ENCODE data around the gene COL10A1.

Gene COL10A1

DNA sequence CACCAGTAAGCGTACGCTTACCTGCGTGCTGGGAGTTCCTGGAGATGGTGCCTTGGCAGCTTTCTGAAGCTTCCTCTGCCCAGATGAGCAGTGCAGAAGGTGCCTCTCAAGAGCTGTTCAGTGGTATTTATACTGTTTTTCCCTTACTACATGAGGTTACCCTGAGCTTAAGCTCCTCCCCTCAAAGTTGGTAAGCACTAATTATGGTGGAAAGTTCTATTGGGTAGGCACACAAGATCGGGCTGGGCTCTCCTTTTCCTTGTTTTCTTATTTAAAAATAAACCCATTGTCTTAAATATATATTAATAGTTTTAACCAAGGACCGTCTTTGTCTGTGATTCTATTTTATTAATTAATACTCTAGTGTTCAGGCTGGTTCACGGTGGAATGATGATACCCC lies at the start of gene COL10A1:
Gene COL10A1, minus strand, starts transcription at position 101 of the 400 bp plus-strand sequence. CDS start 640 bp downstream, outside the sequence.
- no peak for DNase-seq (ENCODE audit: low spot score)

DNA sequence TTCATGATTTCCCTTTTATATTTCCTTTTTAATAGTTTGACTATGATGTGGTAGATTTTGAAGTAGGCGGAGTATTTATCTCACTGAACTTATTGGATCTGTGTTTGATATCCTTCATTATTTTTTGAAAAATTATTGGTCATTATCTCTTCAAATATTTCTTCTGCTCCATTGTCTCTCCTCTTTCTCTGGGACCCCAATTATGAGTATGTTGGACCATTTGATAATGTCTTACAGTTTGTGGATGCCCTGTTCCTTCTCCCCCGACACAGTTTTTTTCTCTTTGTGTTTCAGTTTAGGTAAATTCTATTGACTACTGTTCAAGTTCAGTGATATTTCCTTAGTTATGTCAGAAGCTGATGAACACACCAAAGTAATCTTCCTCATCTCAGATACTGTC lies 49.4 kb upstream of the COL10A1 start:
- DNase-seq (ENCODE audit: low spot score), result no peak

DNA sequence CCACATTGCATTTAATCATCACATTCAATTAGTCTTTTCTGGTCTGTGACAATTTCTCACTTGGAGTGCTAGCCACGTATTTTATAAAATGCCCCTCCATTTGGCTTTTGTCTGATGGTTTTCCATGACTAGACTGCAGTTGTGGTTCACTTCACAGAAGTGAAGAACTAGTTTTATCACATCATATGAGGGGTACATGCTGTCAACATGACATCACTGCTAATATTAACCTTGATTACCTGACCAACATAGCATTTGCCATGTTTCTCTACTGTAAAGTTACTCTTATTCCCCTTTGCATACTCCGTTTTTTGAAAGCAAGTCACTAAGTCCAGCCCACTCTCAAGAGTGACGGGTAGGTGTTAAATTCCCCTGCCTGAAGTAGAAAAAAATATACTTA lies 48.0 kb upstream of the COL10A1 start:
- no peak for DNase-seq (ENCODE audit: low spot score)

DNA sequence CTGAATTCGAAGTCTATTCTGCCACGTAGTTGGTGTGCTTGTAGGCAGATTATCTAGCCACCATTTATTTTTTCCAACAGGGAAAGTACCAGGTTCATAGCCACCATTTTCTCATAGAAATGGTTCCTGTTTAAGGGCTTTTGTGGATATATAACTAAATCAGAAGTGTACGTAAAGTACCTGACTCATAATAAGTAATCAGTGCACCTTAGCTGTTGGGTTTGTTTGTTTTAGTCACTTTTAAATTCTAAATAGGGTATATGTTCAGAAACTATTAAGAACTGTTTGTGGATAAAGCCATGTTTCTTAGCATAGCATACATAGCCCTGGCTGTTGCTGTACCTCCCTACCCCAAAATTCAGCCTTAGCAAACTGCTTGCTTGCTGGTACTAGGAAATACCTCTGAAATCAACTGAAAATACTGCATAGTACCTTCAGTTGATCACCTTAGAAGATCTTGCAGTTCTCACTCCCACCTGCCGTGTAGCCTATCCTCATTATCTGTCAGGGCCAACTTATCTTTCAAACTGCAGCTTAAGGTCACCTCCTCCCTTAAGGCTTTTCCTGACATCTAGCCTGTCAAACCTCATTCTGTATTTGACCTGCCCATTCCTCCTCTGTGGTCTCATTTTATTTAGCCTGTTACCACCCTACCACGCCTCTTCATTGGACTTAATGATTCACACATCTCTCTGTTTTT lies 44.6 kb upstream of the COL10A1 start:
- DNase-seq (ENCODE audit: low spot score), result no peak

DNA sequence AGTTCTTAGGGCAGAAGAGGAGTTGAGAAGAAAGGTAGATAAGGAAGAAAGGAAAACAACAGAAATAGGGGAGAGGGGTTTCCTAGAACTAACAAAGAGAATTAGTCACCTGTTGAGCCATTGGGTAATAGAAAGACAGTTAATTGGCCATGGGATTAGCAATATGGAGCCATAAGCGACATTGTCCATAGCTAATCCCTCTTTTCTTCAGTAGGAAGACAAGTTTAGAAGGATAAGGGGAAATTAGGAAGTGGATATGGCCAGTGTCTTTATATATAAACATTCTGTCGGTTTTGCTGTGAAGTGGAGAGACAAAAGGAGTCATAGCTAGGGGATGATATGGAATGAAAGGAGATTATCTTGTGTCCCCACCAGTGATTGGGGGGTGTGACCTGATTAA lies 43.9 kb upstream of the COL10A1 start:
- DNase-seq (ENCODE audit: low spot score), result no peak

DNA sequence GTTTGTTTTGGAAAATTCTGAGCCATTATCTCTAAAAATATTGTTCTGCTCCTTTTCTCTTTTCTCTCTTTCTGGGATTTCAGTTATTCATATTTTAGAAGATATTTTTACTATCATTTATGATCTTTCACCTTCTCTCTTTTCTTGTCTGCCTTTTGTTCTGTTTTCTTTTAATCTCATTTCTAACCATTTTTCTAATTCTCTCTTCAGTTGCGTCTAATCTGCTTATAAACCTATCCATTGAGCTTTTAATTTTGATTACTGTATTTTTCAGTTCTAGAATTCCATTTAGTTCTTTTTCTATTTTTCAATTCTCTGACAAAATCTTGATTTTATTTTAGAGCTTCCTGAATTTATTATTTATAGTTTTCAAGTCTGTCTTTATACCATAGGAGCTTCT lies 42.2 kb upstream of the COL10A1 start:
- DNase-seq (ENCODE audit: low spot score), result no peak

DNA sequence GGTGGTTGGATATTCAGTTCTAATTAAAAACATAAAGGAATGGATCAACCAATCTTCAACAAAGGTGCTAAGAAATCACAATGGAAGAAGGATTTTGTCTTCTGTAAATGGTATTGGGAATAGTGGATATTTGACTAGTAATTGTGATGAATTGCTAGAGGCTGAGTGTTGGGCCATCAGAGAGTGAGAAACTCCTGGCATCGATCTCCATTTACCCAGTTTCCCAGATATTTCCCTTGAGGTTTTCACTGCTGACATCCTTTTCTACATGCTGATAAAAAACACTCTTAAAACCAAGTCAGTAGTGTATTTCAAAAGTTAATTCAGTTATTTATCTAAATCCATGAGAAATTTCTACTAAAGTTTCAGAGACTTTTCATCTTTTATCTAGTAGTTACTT lies 40.4 kb upstream of the COL10A1 start:
- DNase-seq (ENCODE audit: low spot score), result no peak

DNA sequence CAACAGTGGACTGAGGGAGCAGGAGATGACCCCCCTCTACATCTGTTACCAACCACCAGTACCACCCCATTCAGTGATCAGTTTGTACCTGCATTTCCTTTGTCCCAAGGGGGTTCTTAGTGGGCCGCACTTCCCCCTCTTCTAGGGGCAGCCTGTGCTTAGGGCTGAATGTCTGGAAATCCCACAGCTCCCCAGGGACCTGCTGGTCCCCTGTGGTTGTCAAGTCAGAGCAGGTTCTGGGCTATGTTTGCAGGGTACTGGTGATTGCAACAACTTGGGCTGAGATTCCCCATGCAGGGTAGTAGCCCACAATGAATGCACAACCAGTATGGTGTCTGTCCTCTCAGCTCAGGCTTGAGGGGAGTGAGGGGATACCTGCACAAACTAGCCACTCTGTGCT lies 39.7 kb upstream of the COL10A1 start:
- DNase-seq (ENCODE audit: low spot score), result no peak

DNA sequence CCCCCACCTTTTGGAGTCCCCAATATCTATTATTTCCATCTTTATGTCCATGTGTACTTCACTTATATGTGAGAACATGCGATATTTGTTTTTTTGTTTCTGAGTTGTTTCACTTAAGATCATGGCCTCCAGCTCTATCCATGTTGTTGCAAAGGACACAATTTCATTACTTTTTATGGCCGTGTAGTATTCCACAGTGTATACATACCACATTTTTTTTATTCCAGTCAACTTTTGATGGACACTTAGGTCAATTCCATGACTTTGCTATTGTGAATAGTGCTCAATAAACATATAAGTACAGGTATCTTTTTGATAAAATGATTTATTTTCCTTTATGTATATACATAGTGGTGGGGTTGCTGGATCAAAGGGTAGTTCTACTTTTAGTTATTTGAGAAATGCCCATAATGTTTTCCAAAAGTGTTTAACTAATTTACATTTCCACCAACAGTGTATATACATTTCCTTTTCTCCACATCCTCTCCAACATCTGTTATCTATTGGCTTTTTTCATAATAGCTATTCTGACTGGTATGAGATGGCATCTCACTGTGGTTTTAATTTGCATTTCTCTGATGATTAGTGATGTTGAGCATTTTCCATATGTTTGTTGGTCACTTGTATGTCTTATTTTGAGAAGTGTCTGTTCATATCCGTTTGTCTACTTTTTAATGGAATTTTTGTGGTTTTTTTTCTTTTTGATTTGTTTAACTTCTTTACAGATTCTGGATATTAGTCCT lies 34.0 kb upstream of the COL10A1 start:
- no peak for DNase-seq (ENCODE audit: low spot score)

DNA sequence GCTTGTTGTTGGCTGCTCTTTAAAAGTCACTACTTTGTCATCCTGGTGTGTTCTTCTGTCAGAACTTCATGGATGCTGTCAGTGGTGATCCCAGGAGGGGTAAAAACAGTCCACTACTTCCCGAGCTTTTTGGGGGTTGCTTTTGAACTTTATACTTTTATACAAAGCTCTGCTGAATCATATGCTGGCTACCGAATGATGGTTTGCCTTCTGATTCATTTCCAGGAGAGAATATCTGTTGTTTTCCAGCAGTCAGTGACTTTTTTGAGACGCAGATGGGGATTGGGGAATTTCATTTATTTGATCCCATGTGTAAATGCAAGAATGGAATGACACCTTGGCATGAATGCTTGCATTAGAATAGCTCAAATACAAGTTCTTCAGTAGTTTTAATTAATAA lies 32.7 kb upstream of the COL10A1 start:
- DNase-seq (ENCODE audit: low spot score), result no peak

DNA sequence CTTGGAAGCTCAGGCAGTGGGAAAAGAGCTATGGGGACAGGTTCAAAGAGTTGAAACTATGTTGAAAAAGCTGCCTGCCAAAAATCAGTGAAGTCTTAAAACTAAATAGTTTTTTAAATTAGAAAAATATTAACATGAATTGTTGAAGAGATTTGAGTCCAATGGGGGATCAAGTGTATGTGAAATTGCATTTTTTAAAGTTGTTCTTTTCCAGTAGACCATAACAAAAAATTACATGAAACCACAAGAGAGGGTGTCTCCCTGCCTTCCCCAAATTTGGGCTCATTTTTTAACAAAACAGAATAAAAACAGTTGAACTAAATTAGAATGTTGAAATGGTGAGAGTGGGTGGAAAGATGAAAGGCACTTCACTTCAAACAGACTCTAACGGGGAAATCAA lies 31.5 kb upstream of the COL10A1 start:
- no peak for DNase-seq (ENCODE audit: low spot score)

DNA sequence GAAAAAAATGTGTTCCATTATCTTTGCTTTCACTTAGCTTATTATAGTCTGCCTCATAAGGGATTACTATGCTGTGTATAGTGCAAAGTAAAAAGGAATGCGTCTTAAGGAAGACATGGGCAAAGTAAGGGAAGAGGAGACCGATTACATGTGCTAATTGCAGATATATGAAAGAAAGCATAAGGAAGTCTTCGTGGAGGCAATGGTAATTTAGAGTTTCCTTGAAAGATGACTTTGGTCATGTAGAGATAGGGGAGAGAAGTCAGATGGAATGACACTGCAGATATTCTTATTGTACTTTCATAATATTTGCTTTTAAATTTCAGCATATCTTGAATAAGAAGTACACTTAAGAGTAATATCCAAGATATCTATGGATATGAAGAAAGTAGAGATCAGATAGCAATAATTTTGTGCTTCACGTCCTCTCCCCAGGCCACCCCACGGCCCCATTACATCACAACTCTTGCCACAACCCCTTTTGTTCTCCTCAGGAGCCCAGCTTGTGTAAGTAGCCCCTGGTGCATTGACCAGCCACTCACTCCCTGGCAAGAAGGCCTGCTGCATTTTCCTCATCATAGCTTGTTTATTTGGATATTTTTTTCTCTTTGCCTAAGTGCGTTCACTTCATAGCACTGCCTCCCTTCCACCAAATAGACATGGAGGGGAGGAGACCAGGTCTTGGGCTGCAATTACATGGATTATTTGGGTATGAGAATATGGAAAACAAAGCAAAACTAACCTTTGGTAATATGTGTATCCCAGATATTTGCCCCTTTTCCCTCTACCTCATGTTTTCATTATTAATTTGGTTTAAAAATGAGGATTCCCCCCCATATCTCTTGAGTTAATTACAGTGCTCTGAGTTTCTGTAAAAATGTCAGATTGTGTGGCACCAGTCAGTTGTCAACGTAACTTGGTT lies 30.7 kb upstream of the COL10A1 start:
- DNase-seq (ENCODE audit: low spot score), result peak; percentile 6

DNA sequence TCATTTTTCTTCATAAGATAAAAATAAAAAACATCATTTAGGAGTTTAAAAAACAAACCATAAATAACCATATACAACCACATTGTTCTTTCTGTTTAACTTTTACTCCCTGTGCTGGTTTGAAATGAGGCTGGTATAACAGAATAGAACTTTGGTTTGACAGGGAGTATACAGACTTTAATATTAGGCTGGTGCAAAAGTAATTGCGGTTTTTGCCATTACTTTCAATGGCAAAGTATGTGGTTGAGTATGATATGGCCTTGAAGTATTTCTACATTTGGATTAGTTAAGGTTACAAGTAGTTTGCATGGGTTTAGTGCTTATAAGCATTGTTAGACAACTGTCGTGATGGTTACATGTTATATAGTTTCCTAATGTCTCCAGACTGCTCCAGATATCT lies 29.0 kb upstream of the COL10A1 start:
- no peak for DNase-seq (ENCODE audit: low spot score)

DNA sequence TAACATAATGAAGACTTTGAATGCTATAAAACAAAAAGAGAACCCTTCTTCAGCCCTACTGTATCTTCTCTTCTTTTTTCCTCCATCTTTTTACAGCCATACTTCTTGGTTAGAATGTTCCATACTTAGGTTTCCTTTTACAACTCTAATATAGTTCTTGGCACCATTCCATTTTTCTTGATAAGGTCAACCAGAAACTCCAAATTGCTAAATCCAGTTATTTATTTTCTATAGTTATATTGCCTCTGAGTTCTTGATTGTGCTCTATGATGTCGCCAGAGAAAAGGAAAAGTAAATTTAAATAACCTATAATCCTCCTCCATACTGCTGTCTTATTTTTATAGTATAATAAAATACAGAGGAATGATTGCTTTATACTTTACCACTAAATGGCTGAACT lies 26.7 kb upstream of the COL10A1 start:
- peak; percentile 6 for DNase-seq (ENCODE audit: low spot score)

DNA sequence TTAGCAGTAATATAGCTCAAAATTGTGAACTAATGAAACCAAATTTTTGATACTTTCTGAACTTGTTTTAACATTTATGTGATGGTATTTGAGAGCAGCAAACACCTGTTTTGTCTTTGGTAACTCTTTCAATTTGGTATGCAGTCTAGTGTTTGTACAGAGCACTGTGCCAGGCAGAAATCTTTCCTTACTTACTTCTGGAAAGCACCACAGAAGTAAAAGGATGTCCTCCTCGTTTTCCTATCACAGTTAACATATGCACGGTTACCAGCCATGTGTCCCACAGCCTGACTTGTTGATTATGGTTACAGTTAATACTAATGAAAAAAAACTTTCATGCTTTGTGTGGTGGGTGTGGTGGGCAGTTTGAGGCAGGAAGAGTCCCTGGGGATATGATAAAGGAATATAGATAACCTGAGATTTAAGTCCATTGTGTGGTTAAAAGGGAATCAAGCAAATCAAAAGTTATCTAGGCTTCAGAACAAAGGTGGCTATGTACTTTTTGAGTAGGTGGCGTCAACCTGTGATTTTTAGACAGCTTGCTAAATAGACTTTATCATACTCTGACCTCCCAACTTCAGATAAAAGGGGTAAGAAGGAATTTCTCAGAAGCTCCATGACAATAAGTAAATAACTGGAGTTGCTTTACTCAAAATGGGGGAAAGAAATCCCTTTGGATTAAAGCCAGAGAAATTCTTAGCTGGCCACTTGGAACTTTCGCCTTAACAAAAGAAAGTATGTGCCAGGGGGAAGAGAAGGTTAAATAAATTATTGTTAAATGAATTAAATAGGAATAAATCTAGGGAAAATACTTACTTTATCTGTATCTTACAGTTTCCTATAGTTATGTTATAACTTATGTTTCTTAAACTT lies 20.1 kb upstream of the COL10A1 start:
- no peak for DNase-seq (ENCODE audit: low spot score)

DNA sequence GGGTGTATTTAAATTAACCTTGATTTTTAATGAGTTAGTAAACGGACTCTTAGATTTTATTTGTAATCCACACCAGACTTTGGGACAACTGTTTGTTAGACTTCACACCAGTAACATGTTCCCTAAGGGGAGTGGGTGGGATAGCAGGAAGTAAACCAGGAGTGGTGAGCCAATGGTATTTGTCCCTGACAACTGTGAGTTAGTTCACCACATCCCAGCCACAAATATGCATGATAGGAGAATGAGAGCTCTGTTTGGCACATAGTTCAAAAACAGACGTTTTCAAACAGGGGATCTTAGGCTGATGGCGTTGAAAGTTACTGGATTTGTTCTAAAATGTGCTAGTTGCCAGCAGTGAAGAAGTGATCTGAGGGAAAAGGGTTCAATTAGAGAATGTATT lies 18.7 kb upstream of the COL10A1 start:
- no peak for DNase-seq (ENCODE audit: low spot score)

DNA sequence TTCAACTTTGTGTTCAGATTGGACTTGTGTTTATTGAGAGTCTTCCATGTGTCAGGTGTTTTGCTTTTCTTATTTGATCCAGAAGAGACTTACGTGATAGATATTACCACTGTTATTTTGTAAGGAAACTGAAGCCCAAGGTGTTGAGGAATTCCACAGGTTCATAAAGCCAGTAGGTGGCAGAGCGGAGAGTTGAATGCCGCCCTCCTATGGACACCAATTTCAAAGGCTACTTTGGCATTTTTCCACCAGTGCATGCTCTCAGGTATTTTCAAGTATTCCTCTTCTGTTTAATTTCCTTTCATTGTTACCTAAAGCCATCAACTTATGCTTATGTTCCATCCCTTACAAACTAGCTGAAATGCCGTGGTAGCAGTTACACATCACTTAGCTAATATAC lies 14.0 kb upstream of the COL10A1 start:
- DNase-seq (ENCODE audit: low spot score), result no peak

DNA sequence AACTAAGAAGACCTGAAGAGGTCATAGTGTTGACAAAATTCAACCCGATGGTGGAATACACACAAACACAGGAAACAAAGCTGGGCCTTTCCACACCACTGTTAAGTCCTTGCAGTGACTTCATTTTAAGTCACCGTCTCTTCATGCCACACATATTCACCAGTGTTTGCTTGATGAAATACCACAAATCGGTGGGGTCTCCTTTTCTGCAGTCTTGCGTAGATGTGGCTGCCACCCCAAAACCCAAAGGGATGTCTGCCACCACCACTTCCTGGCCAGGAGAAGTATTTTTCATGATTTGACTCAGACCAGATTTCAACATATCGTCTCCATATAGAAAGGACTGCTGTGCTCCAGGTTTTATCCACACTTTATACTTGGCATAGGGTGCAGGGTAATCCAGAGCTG lies 11.0 kb upstream of the COL10A1 start:
- DNase-seq (ENCODE audit: low spot score), result no peak

DNA sequence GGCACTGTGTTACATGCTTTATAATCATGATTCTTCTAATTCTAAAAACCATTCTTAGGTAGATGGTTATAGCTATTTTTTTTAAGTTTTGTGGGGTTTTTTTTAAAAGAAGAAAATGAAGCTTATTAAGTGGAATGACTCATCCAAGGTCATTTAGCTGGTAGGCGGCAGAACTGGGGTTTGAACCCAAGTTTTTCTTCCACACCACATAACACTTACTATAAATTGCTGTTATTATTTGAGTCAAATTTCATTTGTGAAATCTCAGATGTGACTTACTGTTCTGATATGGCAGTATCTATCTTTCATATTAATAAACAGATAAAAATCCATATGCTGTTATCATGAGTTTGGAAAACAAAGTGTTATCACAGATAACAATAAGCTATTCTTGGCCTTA lies 10.4 kb upstream of the COL10A1 start:
- no peak for DNase-seq (ENCODE audit: low spot score)

DNA sequence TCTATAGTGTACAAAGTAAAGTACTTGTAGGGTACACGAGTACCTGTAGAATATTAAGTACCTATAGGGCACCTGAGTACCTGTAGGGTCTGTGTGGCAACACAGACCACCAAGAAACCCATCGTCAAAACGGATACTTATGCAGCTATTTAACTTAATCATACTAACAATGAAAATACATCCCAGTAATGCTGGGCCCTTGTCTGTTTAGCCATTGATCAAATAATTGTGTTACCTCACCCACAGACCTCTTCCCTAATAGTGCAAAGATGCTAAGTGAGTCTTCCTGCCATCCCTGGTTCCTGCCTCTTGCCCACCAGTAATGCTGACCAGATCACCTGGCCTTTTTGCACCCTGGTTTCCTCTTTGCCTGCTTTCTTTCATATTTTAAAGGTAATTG lies 7.5 kb upstream of the COL10A1 start:
- DNase-seq (ENCODE audit: low spot score), result no peak

DNA sequence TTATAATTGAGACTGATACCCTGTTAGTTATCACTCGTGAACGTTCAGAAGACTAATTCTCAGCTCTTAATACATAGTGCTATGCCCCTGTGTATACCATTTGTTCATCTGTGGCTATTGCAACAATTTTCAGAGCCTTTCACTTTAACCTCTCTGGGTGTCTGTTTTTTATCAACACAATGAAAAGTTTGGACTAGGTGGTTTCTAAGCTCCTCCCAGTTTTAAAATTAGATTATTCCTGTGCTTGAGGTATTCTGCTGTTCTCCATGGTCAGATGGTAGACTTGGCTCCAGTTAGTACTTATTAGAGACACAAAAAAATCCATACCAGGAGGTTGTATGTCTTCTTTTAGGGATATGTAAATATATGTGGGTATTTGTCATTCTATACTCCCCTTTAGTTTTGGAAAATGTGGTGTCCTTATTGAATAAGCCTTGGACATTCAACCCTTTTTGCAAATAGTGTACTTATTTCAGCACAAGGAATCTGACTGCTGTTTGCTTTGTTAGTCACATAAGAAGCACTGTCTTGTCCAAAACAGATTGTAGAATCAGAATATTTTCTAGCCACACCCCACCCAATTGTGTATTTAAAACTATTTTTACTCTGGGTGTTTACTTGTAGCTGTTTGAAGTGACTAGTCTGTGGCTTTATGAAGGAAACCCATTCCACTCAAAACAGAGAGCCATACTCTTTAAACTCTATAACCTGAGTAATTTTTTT lies 2.0 kb upstream of the COL10A1 start:
- DNase-seq (ENCODE audit: low spot score), result no peak

All from hematopoietic multipotent progenitor cell treated with erythropoietin and hydrocortisone succinate and interleukin-3 and kit ligand, for 15 days (in vitro differentiated cells).